K562 (cell line): ENCODE data around the gene FGF16.

Source experiments
- EP300 ChIP-seq: IDR thresholded peaks from 2 replicates; pipeline ENCODE4 v1.6.1; 2012; ENCODE audit warnings: low read length, improper control_type of control experiment
- EP400 ChIP-seq: fragments of 450-650 bp; IDR thresholded peaks from 2 replicates; pipeline ENCODE4 v1.6.1; 2017; ENCODE audit warnings: antibody characterized with exemption, mild to moderate bottlenecking, moderate library complexity
- HOXB6 ChIP-seq: fragments of 250-450 bp; sonication (Bioruptor Pico); IDR thresholded peaks from 2 replicates; pipeline ENCODE4 v1.5.1; 2022; ENCODE audit warnings: mild to moderate bottlenecking, borderline replicate concordance
- MXI1 ChIP-seq: IDR thresholded peaks from 2 replicates; pipeline ENCODE4 v1.6.1; 2011; ENCODE audit warnings: low read depth, mild to moderate bottlenecking, improper control_type of control experiment, low read length
- TEAD2 ChIP-seq: fragments of 450-650 bp; IDR thresholded peaks from 2 replicates; pipeline ENCODE4 v1.6.1; 2016; ENCODE audit warnings: missing genetic modification characterization, control low read depth, missing compliant biosample characterization
- TF ChIP-seq, protein P1 (sequence below): sonication (generic); formaldehyde crosslinking; IDR thresholded peaks from 2 replicates; pipeline ENCODE4 v1.9.0; 2022; ENCODE audit warnings: mild to moderate bottlenecking, missing genetic modification reagents
- TF ChIP-seq, protein P2 (sequence below): sonication (generic); formaldehyde crosslinking; IDR thresholded peaks from 2 replicates; pipeline ENCODE4 v1.8.1; 2023; ENCODE audit warnings: missing genetic modification reagents, mild to moderate bottlenecking, borderline replicate concordance

- TF ChIP-seq HOXB6 (CRISPR knock-in tag) (no peak), EP300 (no peak), EP400 (no peak), MXI1 (no peak), TEAD2 (no peak)
- TF ChIP-seq, protein P1, sequence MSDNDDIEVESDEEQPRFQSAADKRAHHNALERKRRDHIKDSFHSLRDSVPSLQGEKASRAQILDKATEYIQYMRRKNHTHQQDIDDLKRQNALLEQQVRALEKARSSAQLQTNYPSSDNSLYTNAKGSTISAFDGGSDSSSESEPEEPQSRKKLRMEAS (CRISPR knock-in tag), result no peak
- TF ChIP-seq, protein P2, sequence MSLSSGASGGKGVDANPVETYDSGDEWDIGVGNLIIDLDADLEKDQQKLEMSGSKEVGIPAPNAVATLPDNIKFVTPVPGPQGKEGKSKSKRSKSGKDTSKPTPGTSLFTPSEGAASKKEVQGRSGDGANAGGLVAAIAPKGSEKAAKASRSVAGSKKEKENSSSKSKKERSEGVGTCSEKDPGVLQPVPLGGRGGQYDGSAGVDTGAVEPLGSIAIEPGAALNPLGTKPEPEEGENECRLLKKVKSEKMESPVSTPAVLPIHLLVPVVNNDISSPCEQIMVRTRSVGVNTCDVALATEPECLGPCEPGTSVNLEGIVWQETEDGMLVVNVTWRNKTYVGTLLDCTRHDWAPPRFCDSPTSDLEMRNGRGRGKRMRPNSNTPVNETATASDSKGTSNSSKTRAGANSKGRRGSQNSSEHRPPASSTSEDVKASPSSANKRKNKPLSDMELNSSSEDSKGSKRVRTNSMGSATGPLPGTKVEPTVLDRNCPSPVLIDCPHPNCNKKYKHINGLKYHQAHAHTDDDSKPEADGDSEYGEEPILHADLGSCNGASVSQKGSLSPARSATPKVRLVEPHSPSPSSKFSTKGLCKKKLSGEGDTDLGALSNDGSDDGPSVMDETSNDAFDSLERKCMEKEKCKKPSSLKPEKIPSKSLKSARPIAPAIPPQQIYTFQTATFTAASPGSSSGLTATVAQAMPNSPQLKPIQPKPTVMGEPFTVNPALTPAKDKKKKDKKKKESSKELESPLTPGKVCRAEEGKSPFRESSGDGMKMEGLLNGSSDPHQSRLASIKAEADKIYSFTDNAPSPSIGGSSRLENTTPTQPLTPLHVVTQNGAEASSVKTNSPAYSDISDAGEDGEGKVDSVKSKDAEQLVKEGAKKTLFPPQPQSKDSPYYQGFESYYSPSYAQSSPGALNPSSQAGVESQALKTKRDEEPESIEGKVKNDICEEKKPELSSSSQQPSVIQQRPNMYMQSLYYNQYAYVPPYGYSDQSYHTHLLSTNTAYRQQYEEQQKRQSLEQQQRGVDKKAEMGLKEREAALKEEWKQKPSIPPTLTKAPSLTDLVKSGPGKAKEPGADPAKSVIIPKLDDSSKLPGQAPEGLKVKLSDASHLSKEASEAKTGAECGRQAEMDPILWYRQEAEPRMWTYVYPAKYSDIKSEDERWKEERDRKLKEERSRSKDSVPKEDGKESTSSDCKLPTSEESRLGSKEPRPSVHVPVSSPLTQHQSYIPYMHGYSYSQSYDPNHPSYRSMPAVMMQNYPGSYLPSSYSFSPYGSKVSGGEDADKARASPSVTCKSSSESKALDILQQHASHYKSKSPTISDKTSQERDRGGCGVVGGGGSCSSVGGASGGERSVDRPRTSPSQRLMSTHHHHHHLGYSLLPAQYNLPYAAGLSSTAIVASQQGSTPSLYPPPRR (CRISPR knock-in tag), result no peak
These were observed 48.7 kb upstream of the FGF16 start for GRCh38 chrX:77398330-77398954.
